Chondrocyte (in vitro differentiated cells): Measurements from ENCODE around the gene PDE11A. TPM values are rescaled to one million over a fixed set of nuclear protein-coding genes. Genes with fewer than 3 reads are reported as not detected.

ENCODE experiments used
- DNase-seq: peaks from one replicate; pipeline ENCODE4 v3.0.0; 2021; ENCODE audit warnings: mixed read lengths, low spot score
- H3K27ac Mint-ChIP-seq: one replicate; pipeline ENCODE4 v1.8.0; 2021; ENCODE audit warnings: mild to moderate bottlenecking, moderate library complexity, mixed read lengths; ENCODE audit not compliant: unreplicated experiment
- H3K27me3 Mint-ChIP-seq: 2 replicates; pipeline ENCODE4 v1.8.0; 2021; ENCODE audit warnings: low read depth, mixed read lengths
- H3K36me3 Mint-ChIP-seq: 2 replicates; pipeline ENCODE4 v1.8.0; 2021; ENCODE audit warnings: low read depth, mixed read lengths
- H3K4me1 Mint-ChIP-seq: 2 replicates; pipeline ENCODE4 v1.8.0; 2021; ENCODE audit warnings: low read depth, mild to moderate bottlenecking, mixed read lengths
- H3K4me3 Mint-ChIP-seq: one replicate; pipeline ENCODE4 v1.8.0; 2021; ENCODE audit warnings: mild to moderate bottlenecking, moderate library complexity, mixed read lengths; ENCODE audit not compliant: unreplicated experiment
- H3K9me3 Mint-ChIP-seq: 2 replicates; pipeline ENCODE4 v1.8.0; 2021; ENCODE audit warnings: low read depth, mixed read lengths
- total RNA-seq: library from RNA; stranded (reverse); gene quantifications from 3 replicates; pipeline ENCODE4 v1.2.1, GENCODE V29; 2021
- TF ChIP-seq, protein P1 (sequence below): fragments of 200-600 bp; sonication (generic); IDR thresholded peaks from 2 replicates; pipeline ENCODE4 v1.5.0; 2021; ENCODE audit warnings: antibody characterized with exemption, mild to moderate bottlenecking, moderate library complexity

Gene PDE11A
- total RNA-seq, 1 donor from 2014 or later, result 2.1 TPM

DNA sequence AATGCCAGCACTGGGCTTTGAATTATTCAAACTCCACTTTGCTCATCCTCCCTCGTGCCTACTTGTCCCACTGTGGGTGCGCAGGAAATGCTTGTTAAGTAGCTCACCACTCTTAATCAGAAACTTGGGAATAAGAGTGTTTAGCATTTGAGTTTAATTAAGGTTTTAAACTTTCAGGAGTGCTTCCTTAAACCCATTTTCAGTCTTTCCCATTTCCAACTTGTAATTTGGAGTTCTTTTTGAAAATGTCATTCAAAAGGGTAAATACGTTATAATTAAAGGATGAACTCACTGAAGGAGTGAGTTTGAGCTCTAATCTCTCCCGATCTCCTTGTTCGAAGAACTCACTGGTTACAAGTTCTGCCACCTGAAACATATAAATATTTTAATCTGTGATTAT is 403.4 kb downstream of the PDE11A start:
- H3K4me3 Mint-ChIP-seq, result no peak overlapping the region
- H3K27ac Mint-ChIP-seq, result no peak overlapping the region
- H3K9me3 Mint-ChIP-seq, result no peaks in the 10 kb centered on the region
- no peak for DNase-seq
- no peaks in the 10 kb centered on the region for H3K4me1 Mint-ChIP-seq
- H3K27me3 Mint-ChIP-seq, result no peaks in the 10 kb centered on the region
- no peaks in the 10 kb centered on the region for H3K36me3 Mint-ChIP-seq
- TF ChIP-seq, protein P1, sequence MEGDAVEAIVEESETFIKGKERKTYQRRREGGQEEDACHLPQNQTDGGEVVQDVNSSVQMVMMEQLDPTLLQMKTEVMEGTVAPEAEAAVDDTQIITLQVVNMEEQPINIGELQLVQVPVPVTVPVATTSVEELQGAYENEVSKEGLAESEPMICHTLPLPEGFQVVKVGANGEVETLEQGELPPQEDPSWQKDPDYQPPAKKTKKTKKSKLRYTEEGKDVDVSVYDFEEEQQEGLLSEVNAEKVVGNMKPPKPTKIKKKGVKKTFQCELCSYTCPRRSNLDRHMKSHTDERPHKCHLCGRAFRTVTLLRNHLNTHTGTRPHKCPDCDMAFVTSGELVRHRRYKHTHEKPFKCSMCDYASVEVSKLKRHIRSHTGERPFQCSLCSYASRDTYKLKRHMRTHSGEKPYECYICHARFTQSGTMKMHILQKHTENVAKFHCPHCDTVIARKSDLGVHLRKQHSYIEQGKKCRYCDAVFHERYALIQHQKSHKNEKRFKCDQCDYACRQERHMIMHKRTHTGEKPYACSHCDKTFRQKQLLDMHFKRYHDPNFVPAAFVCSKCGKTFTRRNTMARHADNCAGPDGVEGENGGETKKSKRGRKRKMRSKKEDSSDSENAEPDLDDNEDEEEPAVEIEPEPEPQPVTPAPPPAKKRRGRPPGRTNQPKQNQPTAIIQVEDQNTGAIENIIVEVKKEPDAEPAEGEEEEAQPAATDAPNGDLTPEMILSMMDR, result no peak

DNA sequence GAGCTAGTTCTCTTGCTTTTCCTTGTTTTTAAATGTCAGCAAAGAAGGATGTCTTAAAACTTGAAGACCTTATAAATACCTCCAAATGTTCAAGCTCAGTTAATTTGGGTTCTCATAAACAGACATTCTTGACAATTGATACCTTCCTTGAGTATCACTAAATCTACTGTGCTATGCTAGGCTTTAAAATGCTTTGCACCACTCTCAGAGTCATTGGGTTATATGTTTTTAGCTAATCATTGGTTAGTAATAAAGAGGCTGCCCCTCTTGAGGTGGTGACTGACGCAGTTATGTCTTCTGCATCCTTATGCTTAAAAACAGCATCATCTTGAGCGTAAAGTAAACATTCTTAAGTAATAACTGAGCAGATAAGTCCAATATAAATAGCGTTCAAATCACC is 404.0 kb downstream of the PDE11A start:
- H3K27ac Mint-ChIP-seq, result no peak overlapping the region
- TF ChIP-seq, protein P1, result no peak
- no peak overlapping the region for H3K4me3 Mint-ChIP-seq
- no peaks in the 10 kb centered on the region for H3K27me3 Mint-ChIP-seq
- no peak for DNase-seq
- H3K36me3 Mint-ChIP-seq, result no peaks in the 10 kb centered on the region
- no peaks in the 10 kb centered on the region for H3K4me1 Mint-ChIP-seq
- no peaks in the 10 kb centered on the region for H3K9me3 Mint-ChIP-seq

DNA sequence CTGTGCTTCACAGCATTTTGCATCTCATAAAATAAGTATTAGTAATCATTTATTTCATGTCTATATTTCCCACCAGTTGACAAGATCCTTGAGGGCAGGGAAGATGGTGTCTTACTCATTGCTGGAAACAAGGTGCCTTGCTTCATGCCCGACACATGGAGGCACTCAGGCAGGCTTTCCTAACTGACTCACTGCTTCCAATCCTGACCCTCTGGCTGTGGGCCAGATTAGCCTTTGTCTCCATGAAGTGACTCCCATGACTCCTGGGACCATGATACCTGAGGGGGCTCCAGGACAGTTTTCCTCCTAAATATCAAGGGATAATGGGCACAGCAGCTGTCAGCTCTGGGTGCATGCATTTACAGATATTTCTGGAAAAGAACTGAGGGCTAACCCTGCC is 405.0 kb downstream of the PDE11A start:
- TF ChIP-seq, protein P1, result no peak
- no peaks in the 10 kb centered on the region for H3K27me3 Mint-ChIP-seq
- H3K27ac Mint-ChIP-seq, result no peak overlapping the region
- no peak overlapping the region for H3K4me3 Mint-ChIP-seq
- H3K9me3 Mint-ChIP-seq, result no peaks in the 10 kb centered on the region
- H3K36me3 Mint-ChIP-seq, result no peaks in the 10 kb centered on the region
- no peak for DNase-seq
- H3K4me1 Mint-ChIP-seq, result no peaks in the 10 kb centered on the region

DNA sequence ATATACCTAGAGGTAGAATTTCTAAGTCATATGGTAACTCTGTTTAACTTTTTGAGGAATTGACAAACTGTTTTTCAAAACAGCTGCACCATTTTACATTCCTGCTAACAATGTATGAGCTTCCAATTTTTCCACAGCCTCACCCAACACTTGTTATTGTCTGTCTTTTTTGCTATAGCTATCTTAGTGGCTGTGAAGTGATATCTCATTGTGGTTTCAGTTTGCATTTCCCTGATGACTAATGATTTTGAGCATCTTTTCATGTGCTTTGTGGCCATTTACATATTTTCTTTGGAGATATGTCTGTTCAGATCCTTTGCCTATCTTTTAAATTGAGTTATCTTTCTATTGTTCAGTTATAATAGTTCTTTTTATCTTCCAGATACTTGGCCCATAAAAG is 406.2 kb downstream of the PDE11A start:
- Mint-ChIP-seq H3K9me3 (no peaks in the 10 kb centered on the region), H3K36me3 (no peaks in the 10 kb centered on the region), H3K4me3 (no peak overlapping the region), H3K4me1 (no peaks in the 10 kb centered on the region), H3K27me3 (no peaks in the 10 kb centered on the region), H3K27ac (no peak overlapping the region)
- TF ChIP-seq, protein P1, result no peak
- DNase-seq, result no peak

DNA sequence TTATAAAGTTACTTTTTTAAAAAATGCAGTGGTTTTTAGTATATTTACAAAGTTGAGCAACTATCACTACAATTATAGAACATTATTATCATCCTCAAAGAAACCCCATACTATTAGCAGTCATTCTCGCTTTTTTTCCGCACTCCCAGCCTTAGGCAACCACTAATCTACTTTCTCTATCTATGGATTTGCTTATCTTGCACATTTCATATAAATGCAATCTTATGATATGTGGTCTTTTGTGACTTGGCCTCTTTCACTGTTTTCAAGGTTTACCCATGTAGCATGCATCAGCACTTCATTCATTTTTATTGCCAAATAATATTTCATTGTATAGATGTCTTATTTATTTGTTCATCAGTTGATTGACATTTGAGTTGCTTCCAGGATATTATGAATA is 406.6 kb downstream of the PDE11A start:
- DNase-seq, result no peak
- H3K27me3 Mint-ChIP-seq, result no peaks in the 10 kb centered on the region
- TF ChIP-seq, protein P1, result no peak
- no peaks in the 10 kb centered on the region for H3K9me3 Mint-ChIP-seq
- H3K4me1 Mint-ChIP-seq, result no peaks in the 10 kb centered on the region
- H3K4me3 Mint-ChIP-seq, result no peak overlapping the region
- no peak overlapping the region for H3K27ac Mint-ChIP-seq
- no peaks in the 10 kb centered on the region for H3K36me3 Mint-ChIP-seq
